HepG2 (cell line): ENCODE measurements around the gene MFSD11. TPM values are rescaled to one million over a fixed set of nuclear protein-coding genes. Genes with fewer than 3 reads are reported as not detected.
A peak's percentile ranks its signal among the peaks of the same experiment; 100 is the strongest.

Source experiments
- CCDC6 ChIP-seq: sonication (generic); formaldehyde crosslinking; IDR thresholded peaks from 2 replicates; pipeline ENCODE4 v1.8.1; 2022; ENCODE audit warnings: mild to moderate bottlenecking, missing genetic modification reagents, moderate library complexity
- HMGXB3 ChIP-seq: sonication (generic); formaldehyde crosslinking; IDR thresholded peaks from 2 replicates; pipeline ENCODE4 v1.4.0; 2020; ENCODE audit warnings: missing genetic modification reagents, borderline replicate concordance
- HNRNPUL1 ChIP-seq: fragments of 200-400 bp; formaldehyde crosslinking; IDR thresholded peaks from 2 replicates; pipeline ENCODE4 v1.6.1; 2017; ENCODE audit warnings: low read depth, mild to moderate bottlenecking, low read length, moderate library complexity
- KIAA2018 ChIP-seq: sonication (generic); formaldehyde crosslinking; IDR thresholded peaks from 2 replicates; pipeline ENCODE4 v1.5.0; 2020; ENCODE audit warnings: mild to moderate bottlenecking, missing genetic modification reagents, borderline replicate concordance
- KLF12 ChIP-seq: sonication (generic); formaldehyde crosslinking; IDR thresholded peaks from 2 replicates; pipeline ENCODE4 v1.4.0; 2020; ENCODE audit warnings: missing genetic modification reagents, borderline replicate concordance
- KLF16 ChIP-seq, 2 experiments: sonication (generic) in 1 of 2; formaldehyde crosslinking in 1 of 2; IDR thresholded peaks; 2 replicates each; pipeline versions ENCODE4 v1.6.1 to v1.8.0; 2016 to 2023; ENCODE audit warnings: missing genetic modification reagents in 2 of 2, missing compliant biosample characterization in 1 of 2
- SP4 ChIP-seq: sonication (generic); formaldehyde crosslinking; IDR thresholded peaks from 2 replicates; pipeline ENCODE4 v1.8.1; 2023; ENCODE audit warnings: mild to moderate bottlenecking, missing genetic modification reagents
- ZBTB33 ChIP-seq: sonication (generic); formaldehyde crosslinking; IDR thresholded peaks from 2 replicates; pipeline ENCODE4 v1.4.0; 2020; ENCODE audit warnings: missing genetic modification reagents
- ZNF260 ChIP-seq: sonication (generic); formaldehyde crosslinking; IDR thresholded peaks from 2 replicates; pipeline ENCODE4 v1.4.0; 2020; ENCODE audit warnings: missing genetic modification reagents, low read depth, mild to moderate bottlenecking, borderline replicate concordance
- ZNF598 ChIP-seq: sonication (generic); formaldehyde crosslinking; IDR thresholded peaks from 2 replicates; pipeline ENCODE4 v1.5.1; 2020; ENCODE audit warnings: mild to moderate bottlenecking, missing genetic modification reagents, borderline replicate concordance
- ZNF670 ChIP-seq: sonication (generic); formaldehyde crosslinking; IDR thresholded peaks from 2 replicates; pipeline ENCODE4 v1.8.0; 2022; ENCODE audit warnings: mild to moderate bottlenecking, missing genetic modification reagents, borderline replicate concordance
- ZSCAN5A ChIP-seq: sonication (generic); formaldehyde crosslinking; IDR thresholded peaks from 2 replicates; pipeline ENCODE4 v1.8.0; 2022; ENCODE audit warnings: mild to moderate bottlenecking, missing genetic modification reagents, borderline replicate concordance
- polyA plus RNA-seq, 8 experiments: library from polyadenylated mRNA; depleted of rRNA in 3 of 8; stranded (reverse) in 7 of 8; unstranded in 1 of 8; fragments of >200 nt; fragmentation: Illumina TruSeq in 4 of 8; extraction: Trizol in 4 of 8; gene quantifications; 2 replicates each; pipeline versions ENCODE4 v1.2.1 to v1.2.3, GENCODE V29; 2011 to 2016; ENCODE audit warnings: low read depth in 4 of 8, missing spikeins in 1 of 8, mixed read lengths in 1 of 8; ENCODE audit not compliant: insufficient read depth in 1 of 8
- total RNA-seq, 5 experiments: library from RNA; depleted of rRNA; stranded (reverse); fragments of >200 nt; fragmentation: Illumina TruSeq; extraction: Trizol; gene quantifications; 2 replicates each; pipeline ENCODE4 v1.2.3, GENCODE V29; 2016; ENCODE audit warnings: low read depth in 1 of 5

Gene MFSD11
- total and polyA plus RNA-seq, 2 of the 13 experiments (the other 11 are each of a cell fraction or from before 2014, with no cell fraction given) = 26.1 to 36.3 TPM

GRCh38 chr17:76700270-76700616 is 37.7 kb upstream of the MFSD11 start (continued):
- TF ChIP-seq KIAA2018 = no peak
- 0 out of 2 replicates have a peak, but pooled peaks have one; percentile 5 for TF ChIP-seq SP4 (CRISPR knock-in tag)
- TF ChIP-seq ZSCAN5A = no peak
- TF ChIP-seq ZNF670 (CRISPR knock-in tag) = peak; percentile 15; the same call in 1 of the 2 replicates
- 0 out of 4 replicates have a peak, but pooled peaks of 1 of the 2 experiments have one; percentile 9 for TF ChIP-seq KLF16 (CRISPR knock-in tag; IDR thresholded peaks at IDR 0.05)
- no peak for TF ChIP-seq HNRNPUL1
- TF ChIP-seq KLF12 (CRISPR knock-in tag) = peak; percentile 14; the same call in 1 of the 2 replicates
- TF ChIP-seq ZNF260 = 0 out of 2 replicates have a peak, but pooled peaks have one; percentile 19
- no peak for TF ChIP-seq HMGXB3 (CRISPR knock-in tag)
- TF ChIP-seq ZBTB33 (CRISPR knock-in tag) = peak; percentile 38; the same call in 1 of the 2 replicates
- TF ChIP-seq ZNF598 (CRISPR knock-in tag) = peak; percentile 62; the same call in 1 of the 2 replicates
- TF ChIP-seq CCDC6 (CRISPR knock-in tag) = 0 out of 2 replicates have a peak, but pooled peaks have one; percentile 16
